Measurements from ENCODE around the gene NBPF19.
"Not testable (repeated sequence)": the region's sequence is repeated elsewhere in the genome, so short reads cannot be mapped to it uniquely, and the experiment has no call there.

The NBPF19 gene, protein sequence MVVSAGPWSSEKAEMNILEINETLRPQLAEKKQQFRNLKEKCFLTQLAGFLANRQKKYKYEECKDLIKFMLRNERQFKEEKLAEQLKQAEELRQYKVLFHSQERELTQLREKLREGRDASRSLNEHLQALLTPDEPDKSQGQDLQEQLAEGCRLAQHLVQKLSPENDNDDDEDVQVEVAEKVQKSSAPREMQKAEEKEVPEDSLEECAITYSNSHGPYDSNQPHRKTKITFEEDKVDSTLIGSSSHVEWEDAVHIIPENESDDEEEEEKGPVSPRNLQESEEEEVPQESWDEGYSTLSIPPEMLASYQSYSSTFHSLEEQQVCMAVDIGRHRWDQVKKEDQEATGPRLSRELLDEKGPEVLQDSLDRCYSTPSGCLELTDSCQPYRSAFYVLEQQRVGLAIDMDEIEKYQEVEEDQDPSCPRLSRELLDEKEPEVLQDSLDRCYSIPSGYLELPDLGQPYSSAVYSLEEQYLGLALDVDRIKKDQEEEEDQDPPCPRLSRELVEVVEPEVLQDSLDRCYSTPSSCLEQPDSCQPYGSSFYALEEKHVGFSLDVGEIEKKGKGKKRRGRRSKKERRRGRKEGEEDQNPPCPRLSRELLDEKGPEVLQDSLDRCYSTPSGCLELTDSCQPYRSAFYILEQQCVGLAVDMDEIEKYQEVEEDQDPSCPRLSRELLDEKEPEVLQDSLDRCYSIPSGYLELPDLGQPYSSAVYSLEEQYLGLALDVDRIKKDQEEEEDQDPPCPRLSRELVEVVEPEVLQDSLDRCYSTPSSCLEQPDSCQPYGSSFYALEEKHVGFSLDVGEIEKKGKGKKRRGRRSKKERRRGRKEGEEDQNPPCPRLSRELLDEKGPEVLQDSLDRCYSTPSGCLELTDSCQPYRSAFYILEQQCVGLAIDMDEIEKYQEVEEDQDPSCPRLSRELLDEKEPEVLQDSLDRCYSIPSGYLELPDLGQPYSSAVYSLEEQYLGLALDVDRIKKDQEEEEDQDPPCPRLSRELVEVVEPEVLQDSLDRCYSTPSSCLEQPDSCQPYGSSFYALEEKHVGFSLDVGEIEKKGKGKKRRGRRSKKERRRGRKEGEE (N-terminal part only)

DNA sequence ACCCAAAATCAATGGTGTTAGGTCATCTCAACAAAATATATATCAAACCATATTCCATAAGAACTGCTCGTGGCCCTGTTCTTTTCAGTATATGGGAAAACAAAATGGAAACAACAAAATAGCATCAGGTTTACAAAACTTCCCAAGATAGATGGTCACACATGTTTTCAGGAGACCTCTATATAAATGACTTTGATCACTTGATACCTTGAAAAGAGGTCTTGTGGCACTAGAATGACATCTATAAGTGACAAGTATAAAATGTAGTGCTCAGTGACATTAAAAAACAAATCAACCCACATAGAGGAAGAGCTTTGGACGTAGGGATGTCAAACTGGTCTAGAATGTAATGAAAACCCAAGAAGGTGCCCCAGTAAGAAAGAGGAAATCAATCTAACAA is at the start of gene NBPF19:
NBPF19 (plus strand) TSS at position 301 of the 400 bp plus-strand sequence. CDS start 888 bp downstream, outside the sequence.
- H3K36me3 ChIP-seq (ENCODE audit: insufficient read depth); H3K27me3 ChIP-seq (ENCODE audit: insufficient read depth, low read depth); H3K4me2 ChIP-seq; H2AFZ ChIP-seq (ENCODE audit: low read depth); H3K79me2 ChIP-seq (ENCODE audit: insufficient read depth, low read depth); H3K9ac ChIP-seq; H3K27ac ChIP-seq; H3K4me3 ChIP-seq (IDR thresholded peaks at IDR 0.05; ENCODE audit: insufficient read depth, low read depth, low read length); H4K20me1 ChIP-seq (ENCODE audit: insufficient read depth): not testable (repeated sequence)
- H3K4me1 ChIP-seq (ENCODE audit: low read depth, poor library complexity, severe bottlenecking), result peaks cover 24% of the 10 kb centered on the region

DNA sequence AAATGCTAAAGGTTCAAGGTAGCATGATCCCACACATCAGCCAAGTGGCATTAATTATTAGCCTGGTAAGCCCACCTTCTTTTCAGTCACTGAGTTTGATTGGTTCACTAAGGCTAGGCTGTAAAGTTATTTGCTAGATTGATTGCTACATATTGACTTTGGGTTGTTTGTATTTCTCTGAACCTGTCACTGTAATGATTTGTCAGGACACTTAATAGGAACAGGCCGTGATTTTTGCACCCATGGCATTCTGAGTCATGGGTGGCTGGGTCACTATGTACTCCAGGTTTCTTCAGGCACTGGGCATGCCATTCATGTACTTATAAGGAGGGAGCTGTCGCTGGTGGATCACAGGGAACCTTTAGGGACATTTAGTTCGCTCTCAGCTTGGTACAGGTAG is 46.5 kb upstream of the NBPF19 start:
- H3K9ac ChIP-seq; H3K27ac ChIP-seq; H3K36me3 ChIP-seq (ENCODE audit: insufficient read depth); H2AFZ ChIP-seq (ENCODE audit: low read depth); H3K4me3 ChIP-seq (IDR thresholded peaks at IDR 0.05; ENCODE audit: insufficient read depth, low read depth, low read length); H3K79me2 ChIP-seq (ENCODE audit: insufficient read depth, low read depth); H3K27me3 ChIP-seq (ENCODE audit: insufficient read depth, low read depth); H3K4me2 ChIP-seq; H4K20me1 ChIP-seq (ENCODE audit: insufficient read depth): not testable (repeated sequence)
- peaks cover 21% of the 10 kb centered on the region for H3K4me1 ChIP-seq (ENCODE audit: low read depth, poor library complexity, severe bottlenecking)

DNA sequence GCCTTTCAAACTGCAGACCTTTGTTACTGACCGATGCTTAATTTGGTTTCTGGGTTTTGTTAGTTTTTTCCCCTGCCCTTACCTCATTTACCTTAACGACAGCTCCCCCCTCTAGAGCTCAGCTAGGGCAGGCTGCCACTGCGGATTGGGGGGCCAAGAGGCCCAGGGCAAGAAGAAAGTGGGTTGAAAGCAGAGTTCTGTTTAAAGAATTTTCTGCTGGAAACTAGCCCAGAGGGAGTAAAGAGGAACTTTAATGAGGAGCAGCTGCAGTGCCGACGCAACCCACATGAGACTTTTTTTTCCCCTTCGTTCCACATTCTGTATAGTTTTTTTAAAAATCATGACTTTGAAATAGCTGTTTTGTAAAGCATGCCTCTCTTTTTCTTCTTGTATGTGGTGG is 29.4 kb upstream of the NBPF19 start:
- H3K9ac ChIP-seq; H3K4me2 ChIP-seq; H3K27me3 ChIP-seq (ENCODE audit: insufficient read depth, low read depth); H3K27ac ChIP-seq; H3K4me1 ChIP-seq (ENCODE audit: low read depth, poor library complexity, severe bottlenecking); H3K4me3 ChIP-seq (IDR thresholded peaks at IDR 0.05; ENCODE audit: insufficient read depth, low read depth, low read length); H2AFZ ChIP-seq (ENCODE audit: low read depth); H3K36me3 ChIP-seq (ENCODE audit: insufficient read depth); H3K79me2 ChIP-seq (ENCODE audit: insufficient read depth, low read depth); H4K20me1 ChIP-seq (ENCODE audit: insufficient read depth): not testable (repeated sequence)

DNA sequence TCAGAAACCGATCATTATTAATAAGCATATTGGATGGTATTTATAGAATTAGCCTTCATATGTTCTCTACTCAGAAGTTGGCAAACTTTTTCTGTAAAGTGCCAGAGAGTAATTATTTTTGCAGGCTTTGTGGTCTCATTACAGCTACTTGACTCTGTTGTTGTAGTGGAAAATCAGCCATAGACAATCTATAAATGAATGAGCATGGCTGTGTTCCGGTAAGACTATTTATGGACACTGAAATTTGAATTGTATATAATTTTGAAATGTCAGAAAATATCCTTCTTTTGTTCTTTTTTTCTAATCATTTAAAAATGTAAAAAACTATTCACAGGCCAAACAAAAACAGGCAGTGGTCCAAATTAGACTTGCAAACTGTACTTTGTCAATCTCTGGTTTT is 22.6 kb upstream of the NBPF19 start:
- not testable (repeated sequence) for H3K27ac ChIP-seq; H3K4me3 ChIP-seq (IDR thresholded peaks at IDR 0.05; ENCODE audit: insufficient read depth, low read depth, low read length); H3K27me3 ChIP-seq (ENCODE audit: insufficient read depth, low read depth); H3K4me2 ChIP-seq; H4K20me1 ChIP-seq (ENCODE audit: insufficient read depth); H3K9ac ChIP-seq; H2AFZ ChIP-seq (ENCODE audit: low read depth); H3K4me1 ChIP-seq (ENCODE audit: low read depth, poor library complexity, severe bottlenecking); H3K36me3 ChIP-seq (ENCODE audit: insufficient read depth); H3K79me2 ChIP-seq (ENCODE audit: insufficient read depth, low read depth)

- H3K4me1 ChIP-seq (ENCODE audit: low read depth, poor library complexity, severe bottlenecking); H3K9ac ChIP-seq; H4K20me1 ChIP-seq (ENCODE audit: insufficient read depth); H2AFZ ChIP-seq (ENCODE audit: low read depth); H3K4me2 ChIP-seq; H3K79me2 ChIP-seq (ENCODE audit: insufficient read depth, low read depth); H3K27ac ChIP-seq; H3K27me3 ChIP-seq (ENCODE audit: insufficient read depth, low read depth); H3K36me3 ChIP-seq (ENCODE audit: insufficient read depth); H3K4me3 ChIP-seq (IDR thresholded peaks at IDR 0.05; ENCODE audit: insufficient read depth, low read depth, low read length): not testable (repeated sequence)
Measured at GRCh38 chr1:149452652-149453051, 22.2 kb upstream of the NBPF19 start.

- not testable (repeated sequence) for H3K36me3 ChIP-seq (ENCODE audit: insufficient read depth); H4K20me1 ChIP-seq (ENCODE audit: insufficient read depth); H3K4me3 ChIP-seq (IDR thresholded peaks at IDR 0.05; ENCODE audit: insufficient read depth, low read depth, low read length); H3K9ac ChIP-seq; H3K27me3 ChIP-seq (ENCODE audit: insufficient read depth, low read depth); H3K79me2 ChIP-seq (ENCODE audit: insufficient read depth, low read depth); H2AFZ ChIP-seq (ENCODE audit: low read depth); H3K4me2 ChIP-seq; H3K4me1 ChIP-seq (ENCODE audit: low read depth, poor library complexity, severe bottlenecking); H3K27ac ChIP-seq
Measured at GRCh38 chr1:149558350-149558825, 83.5 kb downstream of the NBPF19 start.

DNA sequence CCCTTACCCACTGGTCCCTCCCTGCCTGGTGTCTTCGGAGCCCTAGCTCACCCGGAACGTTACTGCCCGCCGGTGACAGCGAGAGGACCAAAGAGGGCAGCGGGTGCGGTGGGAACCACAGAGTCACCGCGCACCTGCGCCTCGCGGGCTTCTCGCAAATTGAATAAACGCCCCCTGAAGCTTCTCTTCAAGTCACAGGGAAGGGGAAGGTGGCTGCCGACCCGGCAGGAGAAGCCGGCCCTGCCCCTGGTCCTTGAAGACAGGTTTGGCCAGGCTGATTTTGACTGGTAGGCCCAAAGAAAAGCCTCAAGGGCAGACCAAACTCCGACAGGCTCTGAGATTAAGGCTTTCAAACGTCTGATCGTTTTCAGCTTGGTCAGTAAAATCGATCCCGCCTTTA is 87.0 kb downstream of the NBPF19 start:
- not testable (repeated sequence) for H3K4me2 ChIP-seq; H3K36me3 ChIP-seq (ENCODE audit: insufficient read depth); H3K9ac ChIP-seq; H3K27me3 ChIP-seq (ENCODE audit: insufficient read depth, low read depth); H4K20me1 ChIP-seq (ENCODE audit: insufficient read depth); H3K27ac ChIP-seq; H2AFZ ChIP-seq (ENCODE audit: low read depth); H3K4me3 ChIP-seq (IDR thresholded peaks at IDR 0.05; ENCODE audit: insufficient read depth, low read depth, low read length); H3K4me1 ChIP-seq (ENCODE audit: low read depth, poor library complexity, severe bottlenecking); H3K79me2 ChIP-seq (ENCODE audit: insufficient read depth, low read depth)

DNA sequence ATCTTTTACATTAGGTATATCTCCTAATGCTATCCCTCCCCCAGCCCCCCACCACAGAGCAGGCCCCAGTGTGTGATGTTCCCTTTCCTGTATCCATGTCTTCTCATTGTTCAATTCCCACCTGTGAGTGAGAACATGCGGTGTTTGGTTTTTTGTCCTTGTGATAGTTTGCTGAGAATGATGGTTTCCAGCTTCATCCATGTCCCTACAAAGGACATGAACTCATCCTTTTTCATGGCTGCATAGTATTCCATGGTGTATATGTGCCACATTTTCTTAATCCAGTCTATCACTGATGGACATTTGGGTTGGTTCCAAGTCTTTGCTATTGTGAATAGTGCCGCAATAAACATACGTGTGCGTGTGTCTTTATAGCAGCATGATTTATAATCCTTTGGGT is 90.6 kb downstream of the NBPF19 start:
- not testable (repeated sequence) for H3K9ac ChIP-seq; H2AFZ ChIP-seq (ENCODE audit: low read depth); H3K79me2 ChIP-seq (ENCODE audit: insufficient read depth, low read depth); H4K20me1 ChIP-seq (ENCODE audit: insufficient read depth); H3K4me2 ChIP-seq; H3K4me3 ChIP-seq (IDR thresholded peaks at IDR 0.05; ENCODE audit: insufficient read depth, low read depth, low read length); H3K27me3 ChIP-seq (ENCODE audit: insufficient read depth, low read depth); H3K36me3 ChIP-seq (ENCODE audit: insufficient read depth); H3K4me1 ChIP-seq (ENCODE audit: low read depth, poor library complexity, severe bottlenecking); H3K27ac ChIP-seq

- H3K36me3 ChIP-seq (ENCODE audit: insufficient read depth); H3K27ac ChIP-seq; H2AFZ ChIP-seq (ENCODE audit: low read depth); H3K9ac ChIP-seq; H3K27me3 ChIP-seq (ENCODE audit: insufficient read depth, low read depth); H3K4me3 ChIP-seq (IDR thresholded peaks at IDR 0.05; ENCODE audit: insufficient read depth, low read depth, low read length); H3K4me2 ChIP-seq; H3K79me2 ChIP-seq (ENCODE audit: insufficient read depth, low read depth); H4K20me1 ChIP-seq (ENCODE audit: insufficient read depth); H3K4me1 ChIP-seq (ENCODE audit: low read depth, poor library complexity, severe bottlenecking): not testable (repeated sequence)
Measured at GRCh38 chr1:149572763-149573162, 97.9 kb downstream of the NBPF19 start.

- H3K4me1 ChIP-seq (ENCODE audit: low read depth, poor library complexity, severe bottlenecking); H2AFZ ChIP-seq (ENCODE audit: low read depth); H3K27me3 ChIP-seq (ENCODE audit: insufficient read depth, low read depth); H3K27ac ChIP-seq; H3K79me2 ChIP-seq (ENCODE audit: insufficient read depth, low read depth); H3K4me3 ChIP-seq (IDR thresholded peaks at IDR 0.05; ENCODE audit: insufficient read depth, low read depth, low read length); H3K9ac ChIP-seq; H4K20me1 ChIP-seq (ENCODE audit: insufficient read depth); H3K36me3 ChIP-seq (ENCODE audit: insufficient read depth); H3K4me2 ChIP-seq: not testable (repeated sequence)
Measured at GRCh38 chr1:149585592-149585991, 110.7 kb downstream of the NBPF19 start.

All from KMS-11 (cell line).